HAP-1 (cell line): ENCODE results near the gene TTC34.
"Not testable (repeated sequence)": the region's sequence is repeated elsewhere in the genome, so short reads cannot be mapped to it uniquely, and the experiment has no call there.

Experiments
- DNase-seq, 2 experiments: peaks; one replicate each; pipeline ENCODE4 v3.0.0-alpha.2; 2016 to 2020; ENCODE audit warnings: low spot score in 2 of 2
- H3K27me3 ChIP-seq: fragments of 250-450 bp; sonication (Bioruptor Pico); 2 replicates; pipeline ENCODE4 v1.5.1; 2020; ENCODE audit warnings: low read depth, mild to moderate bottlenecking, moderate library complexity
- H3K36me3 ChIP-seq: fragments of 250-450 bp; sonication (Bioruptor Pico); replicated peaks from 2 replicates; pipeline ENCODE4 v1.5.1; 2020; ENCODE audit warnings: mild to moderate bottlenecking
- H3K4me1 ChIP-seq: fragments of 250-450 bp; sonication (Bioruptor Pico); 2 replicates; pipeline ENCODE4 v1.5.1; 2020; ENCODE audit warnings: mild to moderate bottlenecking
- H3K4me3 ChIP-seq: fragments of 250-450 bp; sonication (Bioruptor Pico); 2 replicates; pipeline ENCODE4 v1.5.1; 2020; ENCODE audit warnings: mild to moderate bottlenecking, moderate library complexity
- H3K9me3 ChIP-seq: fragments of 250-450 bp; sonication (Bioruptor Pico); 2 replicates; pipeline ENCODE4 v1.5.1; 2020; ENCODE audit warnings: mild to moderate bottlenecking, moderate library complexity
- in situ Hi-C: fragments of 300-500 bp; cut with MboI; formaldehyde crosslinking; loops from 3 replicates; pipeline ENCODE4 v1.14.3; 2020; ENCODE audit warnings: low sequenced_read_pairs, inconsistent platforms, mixed read lengths

Gene TTC34

DNA sequence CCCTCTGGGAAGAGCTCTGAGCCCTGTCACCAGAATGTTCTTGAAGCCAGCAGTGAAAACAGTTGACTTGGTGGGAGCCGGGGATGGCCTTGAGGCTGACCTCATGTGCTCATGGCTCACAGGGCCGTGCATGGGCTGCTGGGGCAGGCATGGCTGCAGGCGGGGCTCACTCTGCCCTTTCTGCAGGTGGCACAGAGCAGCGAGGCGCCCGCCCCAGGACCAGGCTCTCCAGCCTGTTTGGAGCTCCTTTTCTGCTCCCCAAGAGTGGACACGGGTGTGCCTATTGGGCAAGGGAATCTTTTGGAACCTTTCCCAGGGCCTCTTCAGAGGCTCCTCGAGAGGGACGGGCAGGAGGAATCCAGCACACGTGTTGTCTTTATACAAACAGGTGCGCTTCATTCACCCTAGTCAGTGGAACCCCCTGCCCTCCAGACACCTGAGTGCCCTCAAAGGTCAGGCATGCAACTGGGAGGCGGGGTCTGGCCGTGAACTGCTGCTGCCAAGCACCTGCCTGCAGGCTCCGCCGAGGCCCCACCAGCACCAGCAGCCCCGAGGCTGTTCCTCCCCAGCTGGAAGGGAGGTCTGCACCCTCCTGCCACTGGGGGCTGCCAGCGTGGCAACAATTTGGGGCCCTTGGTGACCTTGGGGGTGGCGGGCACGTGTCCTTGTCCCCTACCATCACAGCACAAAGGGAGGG lies 2.6 kb upstream of the TTC34 start:
- Histone ChIP-seq H3K4me3 (no peak overlapping the region), H3K9me3 (no peaks in the 10 kb centered on the region), H3K27me3 (peaks cover 44% of the 10 kb centered on the region), H3K4me1 (no peaks in the 10 kb centered on the region), H3K36me3 (no peaks in the 10 kb centered on the region)
- DNase-seq: no peak
- in situ Hi-C loops: no loop called here

DNA sequence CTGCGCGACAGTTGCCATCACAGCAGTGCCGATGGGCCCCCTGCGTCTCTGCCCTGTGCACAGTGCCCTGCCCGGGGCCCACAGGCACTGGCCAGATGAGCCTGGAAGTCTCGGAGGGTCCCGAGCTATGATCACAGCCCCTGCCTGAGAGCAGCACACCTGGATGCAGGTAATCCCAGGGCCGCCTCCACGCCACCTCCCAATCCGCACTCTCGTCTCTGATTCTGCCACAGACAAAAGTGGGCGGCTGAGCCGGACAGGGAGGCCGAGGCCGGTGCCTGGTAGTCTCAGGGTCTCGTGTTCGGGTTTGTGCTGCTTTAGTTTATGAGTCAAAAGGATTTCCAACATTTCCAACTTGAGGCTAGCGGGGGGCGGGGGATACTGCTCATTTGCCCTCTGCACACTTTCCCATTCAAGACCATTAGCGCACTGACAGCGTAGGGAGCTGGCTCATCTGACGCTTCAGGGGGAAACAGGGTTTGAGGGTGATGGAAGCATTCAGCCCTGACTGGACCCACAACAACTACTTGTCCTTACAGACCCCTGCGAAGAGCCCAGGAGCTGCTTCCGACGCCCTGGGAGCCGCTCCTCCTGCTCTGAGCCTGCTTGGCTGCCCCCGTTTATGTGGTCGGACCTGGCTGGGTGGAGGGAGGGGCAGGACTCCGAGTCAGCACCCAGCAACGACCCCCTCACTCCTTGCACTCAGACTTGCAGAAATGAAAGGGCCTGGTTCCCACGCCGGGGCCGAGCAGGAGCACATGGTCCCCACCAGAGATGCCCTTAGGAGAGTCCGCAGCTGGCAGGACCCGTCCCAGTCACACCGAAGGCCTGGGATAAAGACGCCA lies 1.8 kb upstream of the TTC34 start:
- no peak for DNase-seq
- H3K4me1 ChIP-seq: no peaks in the 10 kb centered on the region
- H3K9me3 ChIP-seq: no peaks in the 10 kb centered on the region
- in situ Hi-C loops: no loop called here
- H3K4me3 ChIP-seq: no peak overlapping the region
- no peaks in the 10 kb centered on the region for H3K36me3 ChIP-seq
- peaks cover 44% of the 10 kb centered on the region for H3K27me3 ChIP-seq

DNA sequence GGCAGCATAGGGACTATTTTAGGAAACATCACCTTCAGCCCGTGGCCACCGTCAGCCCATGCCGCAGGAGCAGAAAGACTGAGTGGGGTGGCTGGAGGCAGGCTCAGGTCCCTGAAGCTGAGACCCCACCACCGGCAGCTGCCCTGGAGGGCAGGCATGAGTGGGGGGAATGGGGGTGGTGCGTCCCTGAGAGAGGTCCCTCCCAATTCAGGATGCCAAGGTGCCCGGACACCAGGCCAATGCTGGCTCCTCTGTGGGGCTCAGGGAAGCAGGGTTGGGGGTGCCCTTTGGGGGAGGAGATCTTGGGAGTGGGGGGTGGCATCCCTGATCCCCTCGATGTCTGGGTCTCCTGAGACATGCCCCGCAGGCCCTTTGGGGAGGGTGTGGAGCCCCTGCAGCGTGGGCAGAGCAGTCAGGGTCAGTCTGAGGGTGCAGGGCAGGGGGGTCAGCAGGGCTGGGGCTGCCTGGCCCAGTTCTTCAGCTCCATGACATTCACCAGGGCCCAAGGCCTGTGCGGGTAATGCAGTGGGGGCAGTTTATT lies 998 bp upstream of the TTC34 start:
- Histone ChIP-seq H3K36me3 (no peaks in the 10 kb centered on the region), H3K4me1 (no peaks in the 10 kb centered on the region), H3K9me3 (no peaks in the 10 kb centered on the region), H3K4me3 (no peak overlapping the region), H3K27me3 (peaks cover 44% of the 10 kb centered on the region)
- in situ Hi-C loops: no loop called here
- no peak for DNase-seq

DNA sequence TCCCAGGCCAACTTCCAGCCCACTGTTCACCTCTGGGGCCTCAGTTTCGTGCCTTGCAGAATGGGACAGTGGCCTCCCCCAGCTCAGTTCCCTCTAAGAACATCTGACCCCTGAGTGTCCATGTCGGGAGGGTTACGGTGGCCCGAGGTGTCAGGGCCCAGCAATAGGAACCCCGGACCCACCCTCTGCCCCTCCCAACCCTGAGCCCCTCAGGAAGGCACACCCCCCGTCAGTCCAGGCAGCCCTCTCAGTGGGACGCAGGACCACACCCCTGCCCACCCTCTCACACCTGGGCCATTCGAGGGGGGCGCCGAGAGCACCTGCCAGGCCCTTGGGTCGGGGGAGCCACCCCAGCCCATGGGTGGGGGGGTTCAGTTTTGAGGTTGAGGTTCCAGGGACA lies 447 bp downstream of the TTC34 start:
- no peaks in the 10 kb centered on the region for H3K4me1 ChIP-seq
- H3K9me3 ChIP-seq: no peaks in the 10 kb centered on the region
- in situ Hi-C loops: no loop called here

DNA sequence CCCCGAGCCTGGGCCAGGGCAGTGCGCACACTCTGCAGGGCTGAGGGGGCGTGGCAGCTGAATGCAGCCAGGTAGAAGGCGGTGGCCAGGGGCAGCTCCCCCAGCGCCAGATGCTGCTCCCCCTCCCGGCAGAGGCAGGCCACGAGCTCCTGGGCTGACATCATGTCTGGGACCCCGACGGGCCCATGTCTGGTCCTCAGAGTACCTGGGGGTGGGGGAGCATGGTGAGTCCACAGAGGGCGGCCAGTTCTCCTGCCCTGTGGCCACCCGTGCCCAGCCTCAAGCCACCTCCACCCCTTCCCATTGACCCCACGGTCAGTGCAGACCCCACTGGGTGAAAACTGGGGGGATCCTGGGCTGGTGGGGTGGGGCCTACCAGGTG lies 838 bp downstream of the TTC34 start:
- in situ Hi-C loops: no loop called here

More for the DNA sequence above, 447 bp downstream of the TTC34 start:
- DNase-seq: no peak
- Histone ChIP-seq H3K27me3 (peaks cover 31% of the 10 kb centered on the region), H3K36me3 (no peaks in the 10 kb centered on the region), H3K4me3 (no peak overlapping the region)

DNA sequence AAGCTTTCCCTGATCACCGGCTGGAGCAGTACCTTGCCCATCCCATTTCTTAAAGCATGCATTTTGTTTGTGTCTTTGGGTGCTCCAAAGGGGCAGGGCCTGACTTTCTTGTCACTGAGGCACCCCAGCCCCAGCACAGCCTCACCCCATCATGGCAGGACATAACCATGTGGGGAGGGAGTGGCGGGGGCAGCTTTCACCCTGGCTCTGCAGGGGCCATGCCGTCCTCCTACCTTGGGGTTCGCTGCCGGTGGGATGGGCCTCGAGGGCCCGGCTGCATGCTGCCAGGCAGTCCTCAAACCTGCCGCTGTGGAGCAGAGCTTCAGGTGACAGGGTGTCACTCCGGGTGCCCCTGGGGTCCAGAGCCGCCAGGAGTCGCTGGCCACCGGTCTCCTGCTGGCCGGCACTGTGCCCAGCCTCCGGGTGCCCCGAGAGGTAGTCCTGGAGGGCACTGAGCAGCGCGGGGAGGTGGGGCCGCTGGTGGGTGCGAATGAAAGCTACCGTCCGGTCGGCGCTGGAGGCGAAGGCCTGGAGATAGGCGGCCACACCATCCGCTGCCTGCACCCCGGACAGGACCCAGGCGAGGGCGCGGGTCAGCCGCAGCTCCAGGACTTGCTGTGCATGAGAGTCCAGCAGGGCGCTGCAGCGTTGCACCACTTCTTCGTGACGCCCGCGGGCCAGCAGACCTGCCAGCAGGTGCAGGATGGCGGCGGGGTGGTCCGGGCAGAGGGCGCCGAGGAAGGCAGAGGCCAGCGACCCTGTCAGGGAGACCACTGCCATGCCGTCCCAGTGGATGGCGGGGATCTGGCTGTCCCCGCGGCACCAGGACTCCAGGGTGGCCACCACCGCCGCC lies 1.5 kb downstream of the TTC34 start:
- Histone ChIP-seq H3K4me3 (no peak overlapping the region), H3K27me3 (peaks cover 24% of the 10 kb centered on the region), H3K9me3 (no peaks in the 10 kb centered on the region), H3K4me1 (no peaks in the 10 kb centered on the region), H3K36me3 (no peaks in the 10 kb centered on the region)
- DNase-seq: no peak
- in situ Hi-C loops: loop anchor here (25.0 kb wide), 1 partner anchor 613 kb away; the partner anchor contains the start of gene FAAP20

More for the DNA sequence above, 838 bp downstream of the TTC34 start:
- Histone ChIP-seq H3K9me3 (no peaks in the 10 kb centered on the region), H3K27me3 (peaks cover 27% of the 10 kb centered on the region), H3K4me1 (no peaks in the 10 kb centered on the region), H3K36me3 (no peaks in the 10 kb centered on the region), H3K4me3 (no peak overlapping the region)
- no peak for DNase-seq

DNA sequence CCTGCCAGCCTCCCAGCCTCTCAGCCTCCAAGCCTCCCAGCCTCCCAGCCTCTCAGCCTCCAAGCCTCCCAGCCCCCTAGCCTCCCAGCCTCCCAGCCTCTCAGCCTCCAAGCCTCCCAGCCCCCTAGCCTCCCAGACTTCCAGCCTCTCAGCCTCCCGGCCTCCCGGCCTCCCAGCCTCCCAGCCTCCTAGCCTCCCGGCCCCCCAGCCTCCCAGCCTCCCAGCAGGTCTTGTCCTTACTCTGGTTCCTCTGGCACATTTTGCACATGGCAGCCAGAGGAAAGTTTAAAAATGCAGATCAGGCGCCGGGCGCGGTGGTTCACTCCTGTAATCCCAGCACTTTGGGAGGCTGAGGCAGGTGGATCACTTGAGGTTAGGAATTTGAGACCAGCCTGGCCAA lies 2.5 kb downstream of the TTC34 start:
- H3K27me3 ChIP-seq: peaks cover 14% of the 10 kb centered on the region
- H3K4me1 ChIP-seq, DNase-seq, H3K9me3 ChIP-seq, H3K36me3 ChIP-seq, H3K4me3 ChIP-seq: not testable (repeated sequence)
- in situ Hi-C loops: loop anchor here (25.0 kb wide), 1 partner anchor 612 kb away; the partner anchor contains the start of gene FAAP20

DNA sequence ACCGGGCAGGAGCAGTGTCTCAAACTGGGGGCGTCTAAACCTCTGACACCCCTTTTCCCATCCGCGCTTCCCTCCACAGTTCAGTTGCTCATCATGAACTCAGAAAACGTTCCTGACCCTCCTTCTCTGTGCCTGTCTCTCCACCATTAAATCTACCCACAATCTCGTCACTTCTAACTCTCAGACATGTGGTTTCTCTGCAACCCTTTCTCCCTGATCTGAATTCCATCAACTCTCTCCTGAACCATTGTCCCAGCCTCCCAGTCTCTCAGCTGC lies 3.8 kb downstream of the TTC34 start:
- no peaks in the 10 kb centered on the region for H3K36me3 ChIP-seq
- H3K4me3 ChIP-seq: no peak overlapping the region
- no peak for DNase-seq
- H3K9me3 ChIP-seq: 0 out of 2 replicates have a peak, but pooled peaks cover 4% of the 10 kb centered on the region
- no peaks in the 10 kb centered on the region for H3K4me1 ChIP-seq
- H3K27me3 ChIP-seq: 0 out of 2 replicates have a peak, but pooled peaks cover 2% of the 10 kb centered on the region
- in situ Hi-C loops: loop anchor here (25.0 kb wide), 1 partner anchor 610 kb away; the partner anchor contains the start of gene FAAP20

DNA sequence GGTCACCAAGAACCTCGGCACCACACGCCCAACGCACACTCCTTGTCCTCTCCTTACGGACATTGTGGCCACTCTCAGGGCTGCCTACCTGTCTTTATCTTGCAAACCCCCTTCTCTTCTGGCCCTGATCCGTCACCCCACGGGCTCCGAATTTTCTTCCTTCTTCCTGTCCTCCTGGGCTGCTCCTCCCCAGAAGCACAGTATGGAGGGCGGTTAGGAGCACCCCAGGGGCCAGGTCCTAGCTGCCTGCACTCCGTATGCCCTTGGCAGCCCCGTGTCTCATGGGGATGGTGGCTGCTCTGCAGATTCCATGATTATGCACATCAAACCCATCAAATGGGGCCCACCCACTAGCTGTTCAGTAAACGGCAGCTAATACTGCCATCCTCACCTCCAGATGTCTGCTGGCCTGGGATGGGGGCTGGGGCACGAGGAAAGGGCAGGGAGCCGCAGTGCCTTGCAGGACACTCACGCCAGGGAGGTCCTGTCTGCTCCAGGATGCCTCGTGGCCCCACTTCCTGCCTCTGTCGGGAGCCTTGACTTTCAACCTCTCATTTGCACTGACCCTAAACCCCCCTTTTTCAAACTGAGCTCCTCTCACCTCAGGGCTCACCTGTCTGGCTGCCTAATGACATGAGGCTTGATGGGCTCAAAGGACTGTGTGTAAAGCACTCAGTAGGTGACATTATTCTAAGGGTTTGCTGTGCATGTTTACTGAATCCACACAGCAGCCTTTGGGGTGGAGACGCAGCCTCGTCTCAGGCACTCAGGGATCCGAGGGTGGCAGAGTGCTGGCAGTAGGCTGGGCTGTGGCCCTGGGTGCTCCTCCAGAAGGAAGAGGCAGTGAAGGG lies 4.4 kb downstream of the TTC34 start:
- Histone ChIP-seq H3K9me3 (0 out of 2 replicates have a peak, but pooled peaks cover 4% of the 10 kb centered on the region), H3K4me1 (no peaks in the 10 kb centered on the region), H3K4me3 (no peak overlapping the region), H3K27me3 (no peaks in the 10 kb centered on the region), H3K36me3 (no peaks in the 10 kb centered on the region)
- no peak for DNase-seq
- in situ Hi-C loops: loop anchor here (25.0 kb wide), 1 partner anchor 610 kb away; the partner anchor contains the start of gene FAAP20

DNA sequence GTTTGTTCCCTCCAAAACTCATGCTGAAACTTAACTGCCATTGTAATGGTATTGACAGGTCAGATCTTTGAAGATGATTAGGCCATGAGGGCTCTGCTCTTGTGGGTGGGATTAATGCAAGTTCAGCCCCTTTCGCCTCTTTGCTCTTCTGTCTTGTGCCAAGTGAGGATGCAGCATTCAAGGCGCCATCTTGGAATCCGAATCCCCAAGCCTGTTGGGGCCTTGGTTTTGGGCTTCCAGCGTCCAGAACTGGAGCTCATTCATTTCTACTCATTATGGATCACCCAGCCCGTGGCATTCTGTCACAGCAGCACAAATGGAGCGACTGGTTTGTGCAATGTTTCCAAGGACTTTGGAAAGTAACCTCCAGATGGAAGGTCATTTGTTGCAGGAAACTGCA lies 5.6 kb downstream of the TTC34 start:
- in situ Hi-C loops: loop anchor here (25.0 kb wide), 1 partner anchor 609 kb away; the partner anchor contains the start of gene FAAP20
- Histone ChIP-seq H3K36me3 (no peaks in the 10 kb centered on the region), H3K9me3 (0 out of 2 replicates have a peak, but pooled peaks cover 4% of the 10 kb centered on the region), H3K27me3 (no peaks in the 10 kb centered on the region), H3K4me1 (no peaks in the 10 kb centered on the region), H3K4me3 (no peak overlapping the region)
- no peak for DNase-seq

DNA sequence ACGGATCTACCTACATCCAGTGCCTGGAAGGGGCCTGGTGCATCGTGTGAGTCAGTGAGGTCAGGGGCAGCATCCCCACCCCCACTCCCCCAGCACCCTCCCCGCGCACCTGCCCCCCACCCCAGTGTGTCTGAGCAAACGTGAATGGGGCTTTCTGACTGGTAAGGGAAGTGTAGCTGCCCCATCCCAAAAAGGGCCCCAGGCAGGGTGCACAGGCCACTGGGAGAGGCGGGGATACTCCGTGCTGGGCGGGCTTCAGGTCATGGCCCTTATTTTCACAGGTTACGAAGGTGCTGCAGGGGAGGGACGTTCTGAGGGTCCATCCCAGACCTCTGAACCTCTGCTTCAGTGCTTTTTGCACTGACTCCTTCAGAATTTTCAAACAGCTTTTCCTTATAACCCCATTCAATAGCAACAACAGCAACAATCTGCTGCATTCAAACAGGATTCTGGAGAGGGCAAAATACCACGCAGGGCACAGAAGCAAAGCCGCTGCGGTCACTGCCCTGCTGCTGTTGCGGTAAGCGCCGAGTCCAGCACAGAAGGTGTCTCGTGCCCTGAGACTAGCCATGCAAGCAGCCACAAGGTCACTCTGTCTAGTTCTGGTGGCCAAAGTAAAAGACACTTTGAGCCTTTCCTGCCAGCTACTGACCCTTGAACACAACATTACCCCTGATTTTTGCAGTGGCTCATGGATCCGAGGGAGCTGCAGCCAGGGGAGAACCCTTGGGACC lies 10.3 kb downstream of the TTC34 start:
- Histone ChIP-seq H3K27me3 (no peaks in the 10 kb centered on the region), H3K9me3 (0 out of 2 replicates have a peak, but pooled peaks cover 4% of the 10 kb centered on the region), H3K36me3 (no peaks in the 10 kb centered on the region), H3K4me3 (no peak overlapping the region), H3K4me1 (peaks cover 4% of the 10 kb centered on the region; the same call in 1 of the 2 replicates)
- no peak for DNase-seq
- in situ Hi-C loops: loop anchor here (25.0 kb wide), 1 partner anchor 604 kb away; the partner anchor contains the start of gene FAAP20
